ENCODE measurements around the gene RNF115.
"Not testable (repeated sequence)": the region's sequence is repeated elsewhere in the genome, so short reads cannot be mapped to it uniquely, and the experiment has no call there.

DNA sequence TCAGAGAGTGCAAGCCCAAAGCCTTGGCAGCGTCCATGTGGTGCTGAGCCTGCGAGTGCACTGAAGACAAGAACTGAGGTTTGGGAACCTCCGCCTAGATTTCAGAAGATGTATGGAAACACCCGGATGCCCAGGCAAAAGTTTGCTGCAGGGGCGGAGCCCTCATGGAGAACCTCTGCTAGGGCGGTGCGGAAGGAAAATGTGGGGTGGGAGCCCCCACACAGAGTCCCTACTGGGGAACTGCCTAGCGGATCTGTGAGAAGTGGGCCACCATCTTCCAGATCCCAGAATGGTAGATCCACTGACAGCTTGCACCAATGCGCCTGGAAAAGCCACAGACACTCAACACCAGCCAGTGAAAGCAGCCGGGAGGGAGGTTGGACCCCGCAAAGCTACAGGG lies 62.4 kb downstream of the RNF115 start:
- not testable (repeated sequence) for TF ChIP-seq POLR2A (IDR thresholded peaks at IDR 0.05)
- TF ChIP-seq, protein P1, sequence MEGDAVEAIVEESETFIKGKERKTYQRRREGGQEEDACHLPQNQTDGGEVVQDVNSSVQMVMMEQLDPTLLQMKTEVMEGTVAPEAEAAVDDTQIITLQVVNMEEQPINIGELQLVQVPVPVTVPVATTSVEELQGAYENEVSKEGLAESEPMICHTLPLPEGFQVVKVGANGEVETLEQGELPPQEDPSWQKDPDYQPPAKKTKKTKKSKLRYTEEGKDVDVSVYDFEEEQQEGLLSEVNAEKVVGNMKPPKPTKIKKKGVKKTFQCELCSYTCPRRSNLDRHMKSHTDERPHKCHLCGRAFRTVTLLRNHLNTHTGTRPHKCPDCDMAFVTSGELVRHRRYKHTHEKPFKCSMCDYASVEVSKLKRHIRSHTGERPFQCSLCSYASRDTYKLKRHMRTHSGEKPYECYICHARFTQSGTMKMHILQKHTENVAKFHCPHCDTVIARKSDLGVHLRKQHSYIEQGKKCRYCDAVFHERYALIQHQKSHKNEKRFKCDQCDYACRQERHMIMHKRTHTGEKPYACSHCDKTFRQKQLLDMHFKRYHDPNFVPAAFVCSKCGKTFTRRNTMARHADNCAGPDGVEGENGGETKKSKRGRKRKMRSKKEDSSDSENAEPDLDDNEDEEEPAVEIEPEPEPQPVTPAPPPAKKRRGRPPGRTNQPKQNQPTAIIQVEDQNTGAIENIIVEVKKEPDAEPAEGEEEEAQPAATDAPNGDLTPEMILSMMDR (IDR thresholded peaks at IDR 0.05), result not testable (repeated sequence)

Data from right lobe of liver (tissue), 4 donors.